HFFc6 (cell line): Measurements from ENCODE around the gene MALAT1. TPM values are rescaled to one million over a fixed set of nuclear protein-coding genes. Genes with fewer than 3 reads are reported as not detected.

Experiments
- DNase-seq: peaks from one replicate; pipeline ENCODE4 v3.0.0-alpha.2; 2018
- H3K27ac Mint-ChIP-seq: 2 replicates; pipeline ENCODE4 v1.8.0; 2020; ENCODE audit warnings: mild to moderate bottlenecking, mixed read lengths
- H3K27me3 Mint-ChIP-seq: 2 replicates; pipeline ENCODE4 v1.8.0; 2021; ENCODE audit warnings: mild to moderate bottlenecking, moderate library complexity, mixed read lengths; ENCODE audit not compliant: insufficient read depth
- H3K36me3 Mint-ChIP-seq: 2 replicates; pipeline ENCODE4 v1.8.0; 2021; ENCODE audit warnings: low read depth, mixed read lengths
- H3K4me1 Mint-ChIP-seq: 2 replicates; pipeline ENCODE4 v1.8.0; 2020; ENCODE audit warnings: low read depth, mixed read lengths
- H3K4me3 Mint-ChIP-seq: 2 replicates; pipeline ENCODE4 v1.8.0; 2020; ENCODE audit warnings: mild to moderate bottlenecking, moderate library complexity, mixed read lengths
- H3K9me3 Mint-ChIP-seq: 2 replicates; pipeline ENCODE4 v1.8.0; 2020; ENCODE audit warnings: mild to moderate bottlenecking, mixed read lengths
- total RNA-seq, 6 experiments: library from RNA; stranded (reverse); fragmentation: NEBNext Ultra II Directional; extraction: Animal tissue kit (Norgen Biotek cat#: 25700); gene quantifications; 2 replicates in 1 of 6; 3 replicates in 5 of 6; pipeline ENCODE4 v1.2.3, GENCODE V29; 2021
- TF ChIP-seq, protein P1 (sequence below): fragments of 200-600 bp; sonication (generic); IDR thresholded peaks from 2 replicates; pipeline ENCODE4 v1.5.0; 2021; ENCODE audit warnings: antibody characterized with exemption, mild to moderate bottlenecking

Gene MALAT1
- total RNA-seq, 6 experiments from 2014 or later: 3,136 to 4,087 (median 3,570) TPM

DNA sequence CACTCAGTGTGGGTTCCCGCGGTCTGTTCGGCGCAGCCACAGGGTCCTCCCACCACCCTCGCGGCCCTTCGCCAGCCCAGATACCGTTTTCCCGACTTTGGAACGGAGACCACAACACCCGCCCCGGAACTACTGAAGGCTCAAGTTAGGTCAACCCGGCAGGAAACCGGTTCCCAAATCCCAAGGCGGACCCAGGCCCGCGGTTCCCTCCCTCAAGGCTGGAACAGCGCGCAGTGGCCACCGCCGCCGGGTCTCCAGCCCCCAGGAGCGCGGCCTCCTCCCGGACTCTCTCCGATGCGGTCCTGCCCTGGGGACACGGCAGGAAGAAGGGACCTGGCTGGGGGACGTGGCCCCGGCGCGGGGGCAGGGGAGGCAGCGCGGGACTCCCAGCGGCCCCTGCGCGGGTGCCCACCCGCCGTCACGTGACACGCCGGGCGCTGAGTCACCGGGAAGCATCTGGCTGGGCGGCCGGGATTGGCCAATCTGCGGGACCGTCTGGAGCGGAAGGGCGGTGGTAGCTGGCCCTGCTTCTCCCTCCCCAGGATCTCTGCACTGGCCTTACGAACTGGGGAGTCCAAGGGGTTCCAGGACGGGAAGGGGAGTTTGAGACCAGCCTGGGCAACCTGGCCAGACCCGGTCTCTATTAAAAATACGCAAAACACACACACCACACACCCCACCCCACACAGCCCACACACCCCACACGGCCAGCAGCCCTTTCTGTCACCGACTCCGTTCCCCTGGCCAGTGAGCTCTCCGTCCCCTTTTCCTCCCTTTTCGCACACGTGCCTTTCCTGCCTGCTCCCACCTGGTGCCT lies 21.5 kb upstream of the MALAT1 start:
- peak overlapping the region; percentile 99 for H3K27ac Mint-ChIP-seq
- TF ChIP-seq, protein P1, sequence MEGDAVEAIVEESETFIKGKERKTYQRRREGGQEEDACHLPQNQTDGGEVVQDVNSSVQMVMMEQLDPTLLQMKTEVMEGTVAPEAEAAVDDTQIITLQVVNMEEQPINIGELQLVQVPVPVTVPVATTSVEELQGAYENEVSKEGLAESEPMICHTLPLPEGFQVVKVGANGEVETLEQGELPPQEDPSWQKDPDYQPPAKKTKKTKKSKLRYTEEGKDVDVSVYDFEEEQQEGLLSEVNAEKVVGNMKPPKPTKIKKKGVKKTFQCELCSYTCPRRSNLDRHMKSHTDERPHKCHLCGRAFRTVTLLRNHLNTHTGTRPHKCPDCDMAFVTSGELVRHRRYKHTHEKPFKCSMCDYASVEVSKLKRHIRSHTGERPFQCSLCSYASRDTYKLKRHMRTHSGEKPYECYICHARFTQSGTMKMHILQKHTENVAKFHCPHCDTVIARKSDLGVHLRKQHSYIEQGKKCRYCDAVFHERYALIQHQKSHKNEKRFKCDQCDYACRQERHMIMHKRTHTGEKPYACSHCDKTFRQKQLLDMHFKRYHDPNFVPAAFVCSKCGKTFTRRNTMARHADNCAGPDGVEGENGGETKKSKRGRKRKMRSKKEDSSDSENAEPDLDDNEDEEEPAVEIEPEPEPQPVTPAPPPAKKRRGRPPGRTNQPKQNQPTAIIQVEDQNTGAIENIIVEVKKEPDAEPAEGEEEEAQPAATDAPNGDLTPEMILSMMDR: no peak
- no peaks in the 10 kb centered on the region for H3K36me3 Mint-ChIP-seq
- H3K4me1 Mint-ChIP-seq: peaks cover 61% of the 10 kb centered on the region
- peak; percentile 86 for DNase-seq
- no peaks in the 10 kb centered on the region for H3K9me3 Mint-ChIP-seq
- peak overlapping the region; percentile 96 for H3K4me3 Mint-ChIP-seq
- H3K27me3 Mint-ChIP-seq: no peaks in the 10 kb centered on the region; the same call in none of the 2 replicates

DNA sequence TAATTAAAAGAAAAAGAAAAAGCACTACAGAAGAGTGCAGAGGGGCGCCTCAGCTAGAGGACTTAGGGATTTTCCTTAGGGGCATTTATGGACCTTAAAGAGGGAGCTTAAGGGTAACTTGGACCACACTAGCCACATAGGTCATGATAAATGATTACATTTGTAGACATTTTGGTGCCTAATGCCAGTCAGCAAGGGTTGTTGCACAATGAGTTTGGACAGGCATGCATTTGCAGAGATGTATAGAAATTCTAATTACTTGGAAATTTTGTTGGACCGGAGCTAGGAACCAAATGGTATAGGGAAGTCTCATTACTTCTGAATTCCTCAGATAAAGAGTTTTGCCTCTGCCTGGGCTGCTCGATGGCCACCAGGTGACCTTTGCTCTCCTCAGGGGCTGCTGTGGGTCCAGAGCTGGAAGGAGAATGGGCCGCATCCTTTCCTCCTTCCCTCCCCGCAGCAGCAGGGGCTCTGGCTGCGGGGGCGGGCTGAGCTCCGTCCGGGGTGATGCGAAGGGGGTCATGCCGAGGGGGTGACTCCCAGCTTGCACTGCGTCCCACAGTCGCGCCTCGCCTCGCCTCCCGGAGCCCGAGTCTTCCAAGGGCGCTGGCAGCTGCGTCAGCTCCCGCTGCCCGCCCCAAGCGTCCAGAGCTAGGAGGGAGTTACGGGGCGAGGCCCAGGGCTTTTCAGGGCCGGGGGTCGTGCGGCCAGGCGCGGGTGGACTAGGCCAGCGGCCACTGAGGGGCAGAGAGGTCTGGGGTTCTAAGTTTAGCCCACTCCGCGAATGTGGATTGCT lies 20.3 kb upstream of the MALAT1 start:
- TF ChIP-seq, protein P1: no peak
- H3K27ac Mint-ChIP-seq: peak overlapping the region; percentile 99
- no peak for DNase-seq
- no peaks in the 10 kb centered on the region; the same call in none of the 2 replicates for H3K27me3 Mint-ChIP-seq
- H3K9me3 Mint-ChIP-seq: no peaks in the 10 kb centered on the region
- no peaks in the 10 kb centered on the region for H3K36me3 Mint-ChIP-seq
- H3K4me1 Mint-ChIP-seq: peaks cover 63% of the 10 kb centered on the region
- H3K4me3 Mint-ChIP-seq: peak overlapping the region; percentile 79

DNA sequence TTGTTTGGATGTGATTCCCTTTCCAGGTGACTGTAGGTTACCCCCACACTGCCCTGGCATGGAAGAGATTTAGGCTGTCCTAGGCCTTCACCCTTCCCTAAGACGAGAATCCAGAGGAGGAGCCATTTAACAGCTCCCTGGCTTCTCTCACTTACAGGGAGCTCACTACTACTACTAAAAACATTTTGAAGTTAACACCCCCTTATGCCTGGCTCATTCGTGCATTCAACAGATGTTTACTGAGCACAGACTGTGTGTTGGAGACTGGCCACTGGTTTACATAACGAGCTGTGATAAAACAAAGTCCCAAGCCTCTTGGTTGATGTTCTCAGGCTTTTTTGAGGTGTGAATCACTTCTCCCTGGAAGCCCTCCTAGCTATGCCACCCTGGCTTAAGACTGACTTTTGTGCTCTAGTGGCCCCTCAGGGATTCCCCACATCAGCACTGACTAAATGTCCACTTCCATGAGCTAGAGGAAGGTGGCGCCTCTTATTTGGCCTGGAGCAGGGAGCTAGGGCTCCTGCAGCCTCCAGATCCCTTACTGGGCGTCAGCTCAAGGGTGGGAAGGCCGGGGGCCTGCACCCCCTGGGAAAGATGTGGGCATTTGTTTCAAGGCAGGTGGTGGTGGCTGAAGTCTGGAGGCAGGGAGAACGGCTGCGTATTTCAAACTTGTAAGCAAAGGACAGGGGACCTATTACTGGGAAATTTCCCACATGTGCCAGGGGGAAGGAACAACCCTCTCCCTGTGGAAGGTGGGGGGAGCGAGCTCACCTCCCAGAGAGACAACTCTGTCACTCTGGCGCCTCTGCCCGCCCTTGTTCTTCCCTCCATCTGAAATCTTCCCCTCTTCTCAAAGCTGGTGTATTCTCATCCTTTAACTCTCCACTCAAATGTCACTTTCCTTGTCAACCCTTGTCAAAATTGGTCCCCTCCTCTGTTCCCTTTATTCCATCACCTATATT lies 19.4 kb upstream of the MALAT1 start:
- peak overlapping the region; percentile 79 for H3K4me3 Mint-ChIP-seq
- no peaks in the 10 kb centered on the region; the same call in 1 of the 2 replicates for H3K27me3 Mint-ChIP-seq
- H3K27ac Mint-ChIP-seq: peak overlapping the region; percentile 99
- DNase-seq: peak; percentile 93
- no peaks in the 10 kb centered on the region for H3K9me3 Mint-ChIP-seq
- H3K4me1 Mint-ChIP-seq: peaks cover 63% of the 10 kb centered on the region
- H3K36me3 Mint-ChIP-seq: no peaks in the 10 kb centered on the region
- TF ChIP-seq, protein P1: peak; percentile 70

DNA sequence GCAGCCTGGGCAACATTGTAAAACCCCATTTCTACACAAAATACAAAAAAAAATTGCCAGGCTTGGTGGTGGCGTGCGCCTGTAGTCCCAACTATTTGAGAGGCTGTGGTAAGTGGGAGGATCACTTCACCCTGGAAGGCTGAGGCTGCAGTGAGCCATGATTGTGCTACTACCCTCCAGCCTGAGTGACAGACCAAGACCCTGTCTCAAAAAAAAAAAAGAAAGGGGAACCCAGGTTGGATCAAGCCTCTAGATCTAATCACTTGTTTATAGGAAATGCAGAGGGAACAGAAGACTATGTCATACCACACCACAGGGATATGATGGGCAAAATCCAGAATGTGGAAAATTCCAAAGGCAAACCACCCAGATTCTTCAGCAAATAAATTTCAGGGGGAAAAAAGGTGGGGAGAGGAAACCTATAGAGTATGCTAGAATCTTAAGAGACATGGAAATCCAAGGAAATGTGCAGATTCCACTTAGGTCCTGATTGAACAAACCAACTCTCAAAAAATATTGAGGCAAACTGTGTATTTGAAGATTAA lies 16.5 kb upstream of the MALAT1 start:
- H3K4me1 Mint-ChIP-seq: peaks cover 74% of the 10 kb centered on the region
- no peaks in the 10 kb centered on the region; the same call in 1 of the 2 replicates for H3K27me3 Mint-ChIP-seq
- no peaks in the 10 kb centered on the region for H3K9me3 Mint-ChIP-seq
- TF ChIP-seq, protein P1: no peak
- DNase-seq: no peak
- peak overlapping the region; percentile 92 for H3K27ac Mint-ChIP-seq
- no peaks in the 10 kb centered on the region for H3K36me3 Mint-ChIP-seq
- H3K4me3 Mint-ChIP-seq: peak overlapping the region; percentile 64

DNA sequence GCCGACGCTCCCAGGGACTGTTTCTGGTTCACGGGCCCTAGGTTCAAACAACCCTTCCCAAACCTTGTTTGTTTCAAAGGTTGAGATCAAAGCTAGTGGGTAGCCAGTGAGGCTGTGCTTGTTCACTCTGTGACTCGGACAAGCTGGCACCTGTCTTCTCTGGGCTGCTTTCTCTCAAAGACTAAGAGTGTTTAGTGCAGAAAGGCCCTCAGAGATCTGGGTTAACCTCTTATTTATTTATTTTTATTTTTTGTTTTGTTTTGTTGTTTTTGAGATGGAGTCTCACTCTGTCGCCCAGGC lies 13.0 kb upstream of the MALAT1 start:
- Mint-ChIP-seq H3K27me3 (peaks cover 7% of the 10 kb centered on the region), H3K27ac (peak overlapping the region; percentile 82), H3K4me1 (peaks cover 75% of the 10 kb centered on the region), H3K4me3 (0 out of 2 replicates have a peak overlapping the region, but pooled peaks have one; percentile 33), H3K36me3 (no peaks in the 10 kb centered on the region), H3K9me3 (no peaks in the 10 kb centered on the region)
- DNase-seq: no peak
- TF ChIP-seq, protein P1: no peak
